Measurements from ENCODE around the gene SLC6A3.
"Not testable (repeated sequence)": the region's sequence is repeated elsewhere in the genome, so short reads cannot be mapped to it uniquely, and the experiment has no call there.

Gene SLC6A3

GRCh38 chr5:1367149-1367548, 78.1 kb downstream of the SLC6A3 start:
- no peak for DNase-seq

GRCh38 chr5:1366514-1366913, 78.7 kb downstream of the SLC6A3 start:
- no peak for DNase-seq

DNA sequence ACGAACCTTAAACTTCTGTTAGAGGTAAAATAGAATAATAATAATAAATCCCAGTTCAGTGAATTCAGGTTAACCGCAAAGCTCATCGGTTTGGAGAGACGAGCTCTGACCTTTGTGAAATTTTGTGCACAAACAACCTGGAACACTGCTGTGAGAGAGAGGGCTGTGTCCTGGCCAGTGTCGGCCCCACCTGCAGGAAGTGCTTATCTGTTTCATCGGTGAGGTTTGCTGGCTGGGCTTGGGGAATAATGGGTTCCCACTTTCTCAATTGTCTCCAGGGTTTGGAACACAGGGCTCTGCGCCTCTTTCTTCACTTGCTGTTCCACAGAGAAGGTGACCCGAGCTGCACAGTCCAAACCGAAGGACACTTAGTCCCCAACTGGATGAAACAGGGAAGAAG, 81.0 kb downstream of the SLC6A3 start:
- DNase-seq: no peak

DNA sequence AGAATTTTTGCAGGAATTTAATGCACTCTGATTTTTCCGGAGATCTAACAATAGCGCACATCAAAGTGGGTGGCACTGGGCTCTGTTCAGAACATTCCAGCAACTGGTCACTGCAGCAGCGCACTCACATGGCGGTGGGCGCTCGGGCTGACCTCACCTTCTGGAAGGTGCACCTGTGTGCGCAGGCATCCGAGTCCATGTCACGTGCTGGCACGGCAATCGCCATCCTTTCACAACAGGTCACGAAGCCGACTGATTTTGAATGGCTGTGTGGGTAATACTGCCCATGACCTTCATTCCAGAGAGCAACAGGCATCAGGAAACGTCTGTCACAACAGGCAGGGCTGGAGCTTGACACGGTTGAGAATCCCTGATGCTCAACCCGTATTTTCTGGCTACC, 81.7 kb downstream of the SLC6A3 start:
- DNase-seq: no peak

DNA sequence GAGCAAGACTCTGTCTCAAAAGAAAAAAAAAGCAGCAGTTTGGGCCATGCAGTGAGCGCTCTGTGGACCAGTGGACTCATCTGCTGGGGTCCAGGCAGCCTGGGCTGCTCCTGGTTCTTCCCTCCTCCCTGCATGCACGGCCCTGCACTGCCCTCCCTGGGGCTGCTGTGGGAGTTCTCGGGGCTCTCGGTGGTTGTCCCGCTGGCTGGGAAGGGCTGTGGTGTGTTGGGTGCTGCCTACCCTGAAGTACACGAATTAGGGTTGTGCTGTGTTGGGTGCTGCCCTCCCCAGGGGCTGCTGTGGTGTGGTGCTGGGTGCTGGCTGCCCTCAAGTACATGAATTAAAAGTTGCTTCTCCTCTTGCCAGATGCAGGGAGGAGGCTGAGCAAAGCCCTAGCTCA, 82.1 kb downstream of the SLC6A3 start:
- DNase-seq: no peak

DNA sequence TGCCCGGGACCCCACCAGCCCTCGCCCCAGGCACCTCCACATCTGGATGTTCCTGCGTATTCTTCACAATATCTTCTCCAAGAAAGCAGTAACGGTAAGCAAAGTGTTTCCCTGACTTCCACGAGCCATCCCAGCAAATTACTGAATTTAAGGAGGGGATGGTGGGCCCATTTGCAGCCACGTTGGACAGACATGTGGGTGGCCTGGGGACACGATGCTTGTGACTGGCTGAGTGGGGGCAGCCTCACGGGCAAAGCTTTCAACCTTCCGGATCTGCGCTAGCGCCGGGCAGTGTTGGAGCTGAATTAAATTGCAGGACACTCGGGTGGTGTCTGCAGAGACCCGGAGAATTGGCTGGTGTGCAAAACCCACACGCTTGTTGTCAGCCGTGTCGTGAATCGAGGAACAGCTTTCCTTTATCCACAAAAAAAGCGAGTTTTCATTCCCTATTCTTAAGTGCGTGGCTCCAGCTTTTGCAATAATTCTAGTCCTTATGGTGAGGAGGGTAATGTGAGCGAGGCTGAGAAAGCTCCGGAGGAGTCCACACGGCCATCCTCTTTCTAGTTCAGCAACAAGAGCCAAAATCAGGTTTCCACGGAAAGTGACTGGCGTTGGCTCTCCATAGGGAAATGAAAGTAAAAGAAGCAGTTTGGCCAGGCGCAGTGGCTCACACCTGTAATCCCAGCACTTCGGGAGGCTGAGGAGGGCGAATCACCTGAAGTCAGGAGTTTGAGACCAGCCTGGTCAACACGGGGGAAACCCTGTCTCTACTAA, 82.8 kb downstream of the SLC6A3 start:
- DNase-seq: no peak

DNA sequence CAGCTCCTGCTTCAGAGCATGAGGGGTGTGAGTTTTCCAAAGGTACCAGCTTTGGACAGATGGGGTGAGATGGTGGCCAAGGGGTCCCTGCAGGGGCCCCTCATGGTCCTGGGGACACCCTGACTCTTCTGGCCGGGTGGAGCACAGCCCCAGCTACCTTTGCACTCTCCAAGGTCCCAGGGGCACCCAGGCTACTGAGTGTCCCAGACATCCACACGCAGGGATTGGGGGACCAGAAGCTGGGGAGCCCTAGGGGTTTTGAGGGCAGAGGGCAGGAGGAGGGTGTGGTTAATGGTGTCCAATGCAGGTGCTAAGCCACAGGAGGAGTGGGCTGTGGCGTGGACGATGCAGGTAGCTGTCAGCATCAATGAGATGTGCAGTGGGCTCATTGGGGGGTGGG, 84.4 kb downstream of the SLC6A3 start:
- no peak for DNase-seq

GRCh38 chr5:1360367-1360766, 84.9 kb downstream of the SLC6A3 start:
- DNase-seq: not testable (repeated sequence)

GRCh38 chr5:1359713-1360112, 85.5 kb downstream of the SLC6A3 start:
- no peak for DNase-seq

DNA sequence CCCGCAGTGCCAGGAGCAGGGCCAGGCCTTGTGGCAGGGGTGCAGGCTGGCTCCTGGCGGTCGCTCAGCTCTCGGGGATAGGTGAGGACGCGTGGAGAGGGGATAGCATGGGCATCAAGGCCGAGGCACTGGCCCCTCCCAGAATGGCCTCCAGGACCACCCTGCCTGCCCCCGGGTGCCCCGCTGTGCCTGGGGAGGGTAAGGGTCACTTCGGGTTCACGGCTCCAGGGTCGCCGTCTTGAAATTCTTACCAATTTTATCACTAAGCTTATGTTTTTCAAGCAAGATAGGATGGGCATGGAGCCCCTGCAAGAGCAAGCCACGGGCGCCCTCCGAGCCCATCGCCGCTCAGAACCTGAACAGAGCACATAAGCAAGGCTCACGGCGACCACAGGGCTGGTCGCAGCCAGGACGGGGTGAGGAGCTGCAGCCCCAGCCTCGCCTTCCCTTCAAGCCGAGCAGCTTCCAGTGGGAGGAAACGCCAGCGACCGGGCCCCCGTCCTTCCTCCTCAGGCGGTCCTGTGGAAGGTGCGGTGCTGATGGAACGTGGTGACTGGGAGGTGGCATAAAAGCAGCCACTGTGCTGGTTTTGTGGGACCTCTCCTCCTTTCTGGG, 86.1 kb downstream of the SLC6A3 start:
- DNase-seq: no peak

GRCh38 chr5:1358726-1359025, 86.6 kb downstream of the SLC6A3 start:
- DNase-seq: no peak

- DNase-seq: no peak
Measured at GRCh38 chr5:1357946-1358725, 87.1 kb downstream of the SLC6A3 start.

DNA sequence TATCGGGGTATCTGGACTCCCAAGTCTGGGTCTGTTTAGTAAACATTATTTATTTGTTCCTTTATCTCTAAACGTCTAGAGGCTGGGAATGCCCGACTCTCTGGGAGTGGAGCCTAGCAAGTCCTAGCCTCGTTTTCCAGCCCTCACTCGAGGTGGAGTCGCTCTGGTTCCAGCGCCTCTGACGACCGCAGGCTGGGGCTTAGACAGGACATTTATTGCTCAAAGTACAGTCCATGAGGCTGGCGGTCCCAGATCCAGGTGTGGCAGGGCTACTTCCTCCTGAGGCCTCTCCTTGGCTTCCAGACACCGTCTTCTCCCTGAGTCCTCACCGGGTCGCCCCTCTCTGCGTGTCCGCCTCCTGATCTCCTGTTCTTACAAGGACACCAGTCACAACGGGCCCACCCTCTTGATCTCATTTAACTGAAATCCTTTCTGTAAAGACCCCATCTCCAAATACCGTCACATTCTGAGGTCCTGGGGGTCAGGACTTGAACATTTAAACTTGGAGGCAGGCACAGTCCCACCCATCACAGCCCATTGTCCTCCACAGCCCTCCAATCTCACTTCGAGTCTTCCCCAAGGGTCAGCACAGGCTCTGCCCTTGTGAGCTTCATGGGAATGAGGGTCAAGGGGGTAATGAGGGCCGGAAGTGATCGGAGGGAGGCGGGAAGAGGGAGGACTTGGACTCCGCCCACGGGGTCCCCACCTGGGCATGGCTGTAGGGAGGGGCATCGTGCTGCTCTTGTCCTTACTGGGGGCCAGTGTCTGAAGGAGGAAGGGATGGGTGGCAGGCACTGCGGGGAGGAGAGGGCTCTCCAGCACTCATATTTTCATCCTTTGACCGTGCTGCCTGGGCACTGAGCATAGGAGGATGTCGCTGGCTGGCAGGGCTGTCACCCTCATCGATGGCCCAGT, 88.1 kb downstream of the SLC6A3 start:
- no peak for DNase-seq

DNA sequence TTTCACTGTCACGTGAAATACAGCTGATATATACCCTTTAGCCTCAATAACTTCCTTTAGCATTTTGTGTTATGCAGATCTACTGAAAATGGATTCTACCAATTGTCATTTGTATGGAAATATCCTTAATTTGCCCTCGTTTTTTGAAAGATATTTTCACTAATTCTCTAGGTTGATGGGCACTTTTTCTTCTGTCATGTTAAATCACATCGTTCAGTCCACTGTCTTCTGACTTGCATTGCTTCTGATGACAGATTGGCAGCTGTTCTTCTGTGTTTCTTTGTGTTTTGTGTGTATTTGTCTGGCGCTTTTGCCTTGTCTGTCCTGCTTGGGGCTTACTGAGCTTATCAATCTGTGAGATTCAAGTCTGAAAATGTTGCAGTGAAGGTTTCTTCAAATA, 90.7 kb downstream of the SLC6A3 start:
- no peak for DNase-seq

DNA sequence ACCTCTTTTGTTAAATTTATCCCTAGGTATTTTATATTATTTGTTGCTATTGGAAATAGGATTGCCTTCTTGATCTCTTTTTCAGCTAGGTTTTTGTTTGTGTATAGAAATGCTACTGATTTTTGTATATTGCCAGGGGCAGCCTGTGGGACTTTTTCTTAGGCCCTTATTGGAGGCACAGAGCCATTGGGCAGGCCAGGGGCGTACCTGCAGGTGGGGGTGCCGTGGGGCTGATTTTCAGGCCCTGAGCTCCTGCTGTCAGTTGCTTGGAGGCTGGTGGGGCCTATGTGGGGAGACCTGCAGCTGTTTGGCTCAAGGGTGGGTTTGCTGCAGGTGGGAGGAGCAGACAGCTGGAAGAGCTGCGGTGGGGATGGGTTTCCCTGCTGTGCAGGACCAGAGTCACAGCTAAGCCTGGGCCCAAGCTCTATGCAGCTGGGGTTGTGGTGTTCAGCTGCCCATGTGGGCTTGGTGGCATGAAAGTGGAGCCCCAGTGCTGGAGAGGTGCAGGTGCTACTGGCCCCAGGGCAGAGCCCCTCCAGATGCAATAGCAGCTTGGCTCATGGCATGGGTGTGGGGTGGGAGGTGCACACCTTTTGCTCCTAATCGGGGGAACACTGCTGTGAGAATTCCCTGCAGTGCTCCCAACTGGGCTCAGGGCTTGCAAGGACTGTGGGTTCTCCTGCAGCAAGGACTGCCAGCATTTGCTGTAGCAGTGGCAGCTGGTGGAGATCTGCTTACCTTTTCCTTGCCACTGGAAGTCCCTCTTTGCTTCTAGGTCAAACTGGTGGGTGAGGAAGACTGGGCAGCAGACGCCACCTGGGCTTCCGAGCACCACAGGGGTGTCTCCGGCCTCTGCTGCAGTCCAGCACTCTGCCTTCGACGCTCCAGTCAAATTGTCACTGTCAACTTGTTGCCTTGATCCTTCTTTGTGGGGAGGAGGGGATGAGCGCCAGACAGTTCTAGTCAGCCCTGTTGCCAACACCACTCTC, 92.7 kb downstream of the SLC6A3 start:
- DNase-seq: no peak

DNA sequence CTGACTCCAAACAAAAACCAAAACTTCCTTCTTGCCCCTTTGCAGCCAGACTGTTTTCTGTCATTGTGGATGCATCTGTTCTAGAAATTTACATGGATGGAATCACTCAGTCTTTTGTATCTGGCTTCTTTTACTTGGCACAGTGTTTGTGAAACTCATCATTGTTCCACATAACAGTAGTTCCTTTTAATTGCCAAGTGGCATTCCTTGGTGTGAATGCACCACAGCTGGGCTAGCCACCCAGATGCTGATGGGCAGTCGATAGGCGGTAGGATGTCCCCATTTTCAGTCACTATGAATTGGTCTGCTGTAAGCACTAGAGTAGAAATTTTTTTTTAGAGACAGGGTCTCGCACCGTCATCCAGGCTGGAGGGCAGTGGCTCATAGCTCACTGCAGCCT, 94.1 kb downstream of the SLC6A3 start:
- DNase-seq: no peak

DNA sequence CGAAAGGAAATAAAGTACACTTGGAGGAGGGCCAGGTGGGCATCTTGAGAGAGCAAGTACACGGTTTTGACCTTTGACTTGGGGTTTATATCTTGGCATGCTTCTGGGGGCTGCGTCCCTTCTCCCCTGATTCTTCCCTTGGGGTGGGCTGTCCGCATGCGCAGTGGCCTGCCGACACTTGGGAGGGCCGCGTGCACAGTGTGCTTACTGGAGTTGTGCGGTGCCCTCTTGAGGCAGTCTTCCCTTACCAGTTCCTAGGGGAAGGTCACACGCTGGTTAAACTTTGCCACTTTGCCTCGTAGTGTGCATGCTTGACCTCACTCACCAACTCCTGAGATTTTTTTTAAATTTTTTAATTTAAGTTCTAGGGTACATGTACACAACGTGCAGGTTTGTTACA, 96.0 kb downstream of the SLC6A3 start:
- no peak for DNase-seq

GRCh38 chr5:1348986-1349245, 96.3 kb downstream of the SLC6A3 start:
- no peak for DNase-seq

DNA sequence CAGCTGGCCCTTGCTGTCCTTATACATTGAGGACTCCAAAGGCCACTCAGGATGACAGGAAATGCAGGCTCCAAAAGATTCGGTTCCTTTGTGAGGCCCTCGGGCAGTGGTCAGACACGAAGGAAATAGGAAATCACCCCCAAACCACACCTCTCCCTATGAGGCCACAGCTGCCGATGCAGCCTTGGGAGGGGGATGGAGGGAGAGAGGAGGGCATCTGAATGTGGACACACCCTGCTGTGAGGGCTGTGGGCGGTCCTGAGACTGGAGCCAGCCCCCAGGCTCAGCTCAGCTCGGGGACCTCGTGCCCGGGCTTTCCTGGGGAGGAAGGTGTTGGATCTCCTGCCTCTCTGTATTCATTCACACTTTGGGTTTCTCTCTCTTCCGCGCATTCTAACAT, 97.7 kb downstream of the SLC6A3 start:
- DNase-seq: no peak

GRCh38 chr5:1346627-1347440, 98.4 kb downstream of the SLC6A3 start:
- no peak for DNase-seq
